ENCODE results near the gene CEP41. TPM values are rescaled to one million over a fixed set of nuclear protein-coding genes. Genes with fewer than 3 reads are reported as not detected.

Gene CEP41
- total and polyA plus RNA-seq, 11 donors: 1.7 to 11.4 (median 4.1) TPM

GRCh38 chr7:130430115-130430514, 10.7 kb downstream of the CEP41 start:
- peaks cover 0 to 39% (median 13%) of the 10 kb centered on the region in 12 donors for H3K4me1 ChIP-seq
- TF ChIP-seq CTCF (IDR thresholded peaks at IDR 0.05): no peak
- TF ChIP-seq POLR2A (IDR thresholded peaks at IDR 0.05): no peak
- DNase-seq: no peak
- 31 to 43% (median 35%) methylated on average over 1 of the region's 1 CpG for WGBS, 4 donors
- H3K27ac ChIP-seq: peak overlapping the region in 11 of 12 donors; percentile 11 to 61 (median 41)
- H3K36me3 ChIP-seq: no peaks in the 10 kb centered on the region
- no peaks in the 10 kb centered on the region for H3K27me3 ChIP-seq
- H3K4me3 ChIP-seq: peak overlapping the region in 8 of 12 donors; percentile 7 to 42 (median 21)
- intact Hi-C loops (cut with DNase I): loop anchor here in 1 of 10 donors (5.0 kb wide), 1 partner anchor 237 kb away; the partner anchor contains the start of gene COPG2
- ATAC-seq: no peak
- H3K9me3 ChIP-seq: no peaks in the 10 kb centered on the region

DNA sequence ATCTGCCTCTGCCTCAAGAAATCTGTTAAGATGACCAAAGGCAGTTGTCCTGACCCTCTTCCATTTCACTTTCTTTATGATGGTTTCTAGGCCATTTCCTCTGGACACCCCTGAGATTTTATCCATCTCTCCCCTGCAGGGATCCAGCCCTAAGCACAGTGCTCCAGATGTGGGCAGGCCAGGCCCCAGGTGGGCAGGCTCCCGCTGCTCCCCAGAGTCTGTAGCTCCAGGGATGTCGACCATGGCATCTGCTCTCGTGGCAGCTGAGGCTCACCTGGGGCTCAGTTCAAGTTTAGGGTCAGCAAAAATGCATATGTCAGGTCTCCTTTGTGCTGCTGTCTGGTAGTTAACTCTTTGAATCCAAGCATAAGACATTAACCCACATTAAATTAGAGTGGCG, 11.8 kb downstream of the CEP41 start:
- Histone ChIP-seq H3K27me3 (no peaks in the 10 kb centered on the region), H3K4me3 (no peak overlapping the region), H3K27ac (peak overlapping the region in 2 of 12 donors; percentile 17 to 59), H3K9me3 (no peaks in the 10 kb centered on the region), H3K36me3 (no peaks in the 10 kb centered on the region), H3K4me1 (peaks cover 0 to 37% (median 13%) of the 10 kb centered on the region in 12 donors)
- TF ChIP-seq POLR2A (IDR thresholded peaks at IDR 0.05) (no peak), CTCF (IDR thresholded peaks at IDR 0.05) (no peak)
- no peak for ATAC-seq
- intact Hi-C loops (cut with DNase I): no loop called here
- WGBS, 4 donors: 91 to 98% (median 94%) methylated on average over 4 of the region's 4 CpGs
- DNase-seq: no peak

GRCh38 chr7:130426564-130426963, 14.3 kb downstream of the CEP41 start:
- Histone ChIP-seq H3K4me1 (peaks cover 0 to 23% (median 8%) of the 10 kb centered on the region in 12 donors), H3K27ac (no peak overlapping the region), H3K36me3 (no peaks in the 10 kb centered on the region), H3K4me3 (no peak overlapping the region), H3K27me3 (no peaks in the 10 kb centered on the region), H3K9me3 (no peaks in the 10 kb centered on the region)
- ATAC-seq: no peak
- WGBS, 4 donors: 66 to 74% (median 67%) methylated on average over 4 of the region's 4 CpGs
- intact Hi-C loops (cut with DNase I): no loop called here
- TF ChIP-seq CTCF (IDR thresholded peaks at IDR 0.05) (no peak), POLR2A (IDR thresholded peaks at IDR 0.05) (no peak)
- DNase-seq: no peak

GRCh38 chr7:130425796-130426195, 15.0 kb downstream of the CEP41 start:
- 83 to 87% (median 84%) methylated on average over 4 of the region's 4 CpGs for WGBS, 4 donors
- intact Hi-C loops (cut with DNase I): no loop called here
- no peak for ATAC-seq
- H3K4me3 ChIP-seq: no peak overlapping the region
- H3K27me3 ChIP-seq: no peaks in the 10 kb centered on the region
- no peaks in the 10 kb centered on the region for H3K9me3 ChIP-seq
- H3K4me1 ChIP-seq: peaks cover 0 to 15% (median 3%) of the 10 kb centered on the region in 12 donors
- peaks cover 0 to 4% (median 0%) of the 10 kb centered on the region in 9 donors for H3K36me3 ChIP-seq
- H3K27ac ChIP-seq: no peak overlapping the region
- DNase-seq: no peak
- TF ChIP-seq POLR2A (IDR thresholded peaks at IDR 0.05): no peak
- no peak for TF ChIP-seq CTCF (IDR thresholded peaks at IDR 0.05)

All from heart left ventricle (tissue), 16 donors.